HG03135 (cell line): ENCODE measurements around the gene PARD3B.

Experiments used
- ATAC-seq: cut with Tn5 transposase; IDR thresholded peaks from one replicate; pipeline ENCODE4 v1.9.1; 2021; ENCODE audit warnings: mild to moderate bottlenecking, moderate library complexity; ENCODE audit not compliant: unreplicated experiment

The PARD3B gene

GRCh38 chr2:205568620-205569019 lies 1023.3 kb downstream of the PARD3B start:
- ATAC-seq, result no peak

- ATAC-seq, result no peak
These were observed 1025.4 kb downstream of the PARD3B start for GRCh38 chr2:205570648-205571047.

- no peak for ATAC-seq
These were observed 1026.2 kb downstream of the PARD3B start for GRCh38 chr2:205571360-205571959.

- ATAC-seq, result no peak
These were observed 1028.7 kb downstream of the PARD3B start for GRCh38 chr2:205574001-205574400.

- no peak for ATAC-seq
These were observed 1034.1 kb downstream of the PARD3B start for GRCh38 chr2:205579335-205579734.

- ATAC-seq, result no peak
These were observed 1035.1 kb downstream of the PARD3B start for GRCh38 chr2:205580212-205580987.

- no peak for ATAC-seq
These were observed 1037.1 kb downstream of the PARD3B start for GRCh38 chr2:205582366-205582765.

GRCh38 chr2:205585449-205586383 lies 1040.4 kb downstream of the PARD3B start:
- no peak for ATAC-seq

GRCh38 chr2:205586626-205587025 lies 1041.4 kb downstream of the PARD3B start:
- no peak for ATAC-seq

GRCh38 chr2:205589479-205589878 lies 1044.2 kb downstream of the PARD3B start:
- ATAC-seq, result no peak

- no peak for ATAC-seq
These were observed 1045.5 kb downstream of the PARD3B start for GRCh38 chr2:205590759-205591158.

- ATAC-seq, result no peak
These were observed 1048.6 kb downstream of the PARD3B start for GRCh38 chr2:205593891-205594290.

- no peak for ATAC-seq
These were observed 1051.3 kb downstream of the PARD3B start for GRCh38 chr2:205596581-205596980.

- ATAC-seq, result no peak
These were observed 1060.5 kb downstream of the PARD3B start for GRCh38 chr2:205605638-205606304.

- no peak for ATAC-seq
These were observed 1061.9 kb downstream of the PARD3B start for GRCh38 chr2:205607146-205607545.

GRCh38 chr2:205609113-205609512 lies 1063.8 kb downstream of the PARD3B start:
- ATAC-seq, result no peak

GRCh38 chr2:205610437-205610836 lies 1065.2 kb downstream of the PARD3B start:
- ATAC-seq, result no peak

GRCh38 chr2:205612636-205613035 lies 1067.4 kb downstream of the PARD3B start:
- ATAC-seq, result no peak

GRCh38 chr2:205613970-205614559 lies 1068.8 kb downstream of the PARD3B start:
- ATAC-seq, result no peak

GRCh38 chr2:205614965-205615364 lies 1069.7 kb downstream of the PARD3B start:
- no peak for ATAC-seq

- no peak for ATAC-seq
These were observed 1072.6 kb downstream of the PARD3B start for GRCh38 chr2:205617905-205618304.
